GM19455 (cell line): ENCODE data around the gene NAGPA.

Experiments
- ATAC-seq: cut with Tn5 transposase; IDR thresholded peaks from one replicate; pipeline ENCODE4 v1.9.1; 2021; ENCODE audit not compliant: unreplicated experiment

Gene NAGPA

GRCh38 chr16:5028950-5029475, 4.7 kb downstream of the NAGPA start:
- no peak for ATAC-seq

- no peak for ATAC-seq
Measured at GRCh38 chr16:5027575-5028235, 6.0 kb downstream of the NAGPA start.

- ATAC-seq = no peak
Measured at GRCh38 chr16:5027086-5027485, 6.6 kb downstream of the NAGPA start.

- ATAC-seq = no peak
Measured at GRCh38 chr16:5026664-5027063, 7.1 kb downstream of the NAGPA start.

GRCh38 chr16:5025171-5025632, 8.5 kb downstream of the NAGPA start:
- ATAC-seq = no peak

- ATAC-seq = no peak
Measured at GRCh38 chr16:5024632-5025031, 9.1 kb downstream of the NAGPA start.

GRCh38 chr16:5022521-5022920, 11.2 kb downstream of the NAGPA start:
- ATAC-seq = no peak

GRCh38 chr16:5020551-5020950, 13.2 kb downstream of the NAGPA start:
- no peak for ATAC-seq

- ATAC-seq = no peak
Measured at GRCh38 chr16:5019775-5020174, 14.0 kb downstream of the NAGPA start.

GRCh38 chr16:5018793-5019192, 14.9 kb downstream of the NAGPA start:
- no peak for ATAC-seq

GRCh38 chr16:5017678-5017969, 16.1 kb downstream of the NAGPA start:
- no peak for ATAC-seq

GRCh38 chr16:5016967-5017677, 16.6 kb downstream of the NAGPA start:
- no peak for ATAC-seq

GRCh38 chr16:5015887-5016286, 17.8 kb downstream of the NAGPA start:
- no peak for ATAC-seq

GRCh38 chr16:5015351-5015750, 18.4 kb downstream of the NAGPA start:
- ATAC-seq = no peak

GRCh38 chr16:5012887-5013286, 20.8 kb downstream of the NAGPA start:
- ATAC-seq = no peak

- ATAC-seq = no peak
Measured at GRCh38 chr16:5011637-5012036, 22.1 kb downstream of the NAGPA start.

GRCh38 chr16:5010576-5011329, 23.0 kb downstream of the NAGPA start:
- no peak for ATAC-seq

GRCh38 chr16:5008311-5008731, 25.4 kb downstream of the NAGPA start:
- ATAC-seq = no peak

- ATAC-seq = no peak
Measured at GRCh38 chr16:5007256-5007655, 26.5 kb downstream of the NAGPA start.

GRCh38 chr16:5006348-5007193, 27.2 kb downstream of the NAGPA start:
- no peak for ATAC-seq

GRCh38 chr16:5005916-5006315, 27.8 kb downstream of the NAGPA start:
- ATAC-seq = no peak
